Spleen (tissue), 11 donors: Measurements from ENCODE around the gene GRIN3A. TPM values are rescaled to one million over a fixed set of nuclear protein-coding genes. Genes with fewer than 3 reads are reported as not detected.

Experiments used
- DNase-seq: peaks from one replicate; pipeline ENCODE4 v3.0.0-alpha.2; 2020
- H3K27ac ChIP-seq, 8 donors: fragments of 200-600 bp; sonication (generic) in 7 of 8; 1 replicate in 4 of 8; 2 replicates in 4 of 8; pipeline versions ENCODE4 v1.5.0 to v1.8.0; 2016 to 2021; ENCODE audit warnings: inconsistent platforms in 4 of 8, mild to moderate bottlenecking in 4 of 8, moderate library complexity in 1 of 8
- H3K27me3 ChIP-seq, 7 donors: fragments of 200-600 bp; sonication (generic) in 6 of 7; replicated peaks in 1 of 7; 1 replicate in 4 of 7; 2 replicates in 3 of 7; pipeline versions ENCODE4 v1.5.0 to v1.8.0; 2016 to 2021; ENCODE audit warnings: inconsistent platforms in 3 of 7, mild to moderate bottlenecking in 1 of 7
- H3K36me3 ChIP-seq, 6 donors: fragments of 200-600 bp; sonication (generic) in 5 of 6; 1 replicate in 4 of 6; 2 replicates in 2 of 6; pipeline versions ENCODE4 v1.5.0 to v1.8.0; 2016 to 2021; ENCODE audit warnings: inconsistent platforms in 2 of 6
- H3K4me1 ChIP-seq, 6 donors: fragments of 200-600 bp; sonication (generic) in 5 of 6; 1 replicate in 3 of 6; 2 replicates in 3 of 6; pipeline versions ENCODE4 v1.5.0 to v1.8.0; 2016 to 2021; ENCODE audit warnings: inconsistent platforms in 3 of 6
- H3K4me3 ChIP-seq, 8 donors: fragments of 200-600 bp; sonication (generic) in 7 of 8; 1 replicate in 4 of 8; 2 replicates in 4 of 8; pipeline versions ENCODE4 v1.5.0 to v1.8.0; 2016 to 2021; ENCODE audit warnings: inconsistent platforms in 4 of 8, mild to moderate bottlenecking in 4 of 8, moderate library complexity in 2 of 8
- H3K9me3 ChIP-seq, 8 donors: fragments of 200-600 bp; sonication (generic) in 7 of 8; 1 replicate in 4 of 8; 2 replicates in 4 of 8; pipeline versions ENCODE4 v1.5.0 to v1.8.0; 2016 to 2021; ENCODE audit warnings: inconsistent platforms in 4 of 8
- CTCF ChIP-seq, 11 experiments: fragments of 200-600 bp in 7 of 11; fragments of 450-650 bp in 4 of 11; sonication (generic) in 4 of 11; IDR thresholded peaks in 8 of 11; conservative IDR thresholded peaks in 3 of 11; 1 replicate in 7 of 11; 2 replicates in 4 of 11; pipeline versions ENCODE4 v1.4.0 to v1.8.0; 2016 to 2021; ENCODE audit warnings: antibody characterized with exemption in 11 of 11, inconsistent platforms in 4 of 11, mild to moderate bottlenecking in 1 of 11
- POLR2A ChIP-seq, 3 donors: fragments of 450-650 bp; IDR thresholded peaks; one replicate each; pipeline ENCODE4 v1.5.1; 2017; ENCODE audit warnings: antibody characterized with exemption in 3 of 3, mild to moderate bottlenecking in 1 of 3
- POLR2AphosphoS5 ChIP-seq, 3 donors: sonication (generic); formaldehyde crosslinking; IDR thresholded peaks; one replicate each; pipeline ENCODE4 v1.5.1; 2017; ENCODE audit warnings: antibody characterized with exemption in 3 of 3
- WGBS, 5 donors: extraction: QIAGEN DNeasy Blood & Tissue Kit in 3 of 5; methylation state at CpG; one replicate each; pipeline versions ENCODE4 v1.1.5 to v1.1.7; 2013 to 2018; 5-methylcytosine and 5-hydroxymethylcytosine counted together
- intact Hi-C: fragments of 100-400 bp; cut with DNase I; formaldehyde crosslinking; loops from one replicate; pipeline ENCODE4 v1.15.0; 2023; ENCODE audit warnings: low total_unique reads
- polyA plus RNA-seq, 3 donors: library from polyadenylated mRNA; stranded (reverse); fragments of 200-250 nt; gene quantifications; one replicate each; pipeline ENCODE4 v1.2.1, GENCODE V29; 2013
- total RNA-seq, 7 donors: library from RNA; depleted of rRNA in 3 of 7; stranded (reverse); fragments of >200 nt in 3 of 7; fragmentation: NEBNext Ultra II Directional in 4 of 7; extraction: Animal tissue kit (Norgen Biotek cat#: 25700) in 4 of 7; gene quantifications; one replicate each; pipeline versions ENCODE4 v1.1.0 to v1.2.1, GENCODE V29; 2016 to 2021
- donor health status: healthy with polysubstance abuse.
- donor health status: DM: no; HTN: no; CAD: no; lungs with moderate emphysema.
- donor health status: DM: no; HTN: no; CAD: no.
- donor health status: Bipolar disorder and iron deficiency.
- donor health status: healthy.
- donor health status: DM: no; HTN: no; CAD: no.
- donor health status: DM: yes; HTN: yes; CAD: no.

GRIN3A gene
- total and polyA plus RNA-seq, 10 donors = 0.07 to 1.6 (median 0.75) TPM

GRCh38 chr9:101635473-101635872, 103.0 kb downstream of the GRIN3A start:
- H3K4me1 ChIP-seq = no peaks in the 10 kb centered on the region
- WGBS, 5 donors = 84 to 95% (median 91%) methylated on average over 1 of the region's 1 CpG
- no peak for TF ChIP-seq POLR2AphosphoS5 (IDR thresholded peaks at IDR 0.05)
- TF ChIP-seq POLR2A (IDR thresholded peaks at IDR 0.05) = no peak
- no peak for TF ChIP-seq CTCF (IDR thresholded peaks at IDR 0.05 in 8 of 11, conservative IDR thresholded peaks at IDR 0.05 in 3 of 11)

GRCh38 chr9:101634741-101635409, 103.6 kb downstream of the GRIN3A start:
- DNase-seq = no peak
- no peaks in the 10 kb centered on the region for H3K4me1 ChIP-seq
- intact Hi-C loops = no loop called here
- no peaks in the 10 kb centered on the region for H3K27me3 ChIP-seq
- no peaks in the 10 kb centered on the region for H3K9me3 ChIP-seq
- H3K36me3 ChIP-seq = no peaks in the 10 kb centered on the region
- no peak for TF ChIP-seq POLR2AphosphoS5 (IDR thresholded peaks at IDR 0.05)
- no peak for TF ChIP-seq CTCF (IDR thresholded peaks at IDR 0.05 in 8 of 11, conservative IDR thresholded peaks at IDR 0.05 in 3 of 11)
- no peak for TF ChIP-seq POLR2A (IDR thresholded peaks at IDR 0.05)
- H3K4me3 ChIP-seq = no peak overlapping the region
- WGBS, 5 donors = 68 to 80% (median 71%) methylated on average over 4 of the region's 4 CpGs
- no peak overlapping the region for H3K27ac ChIP-seq

More at GRCh38 chr9:101635473-101635872, 103.0 kb downstream of the GRIN3A start:
- Histone ChIP-seq H3K9me3 (no peaks in the 10 kb centered on the region), H3K27me3 (no peaks in the 10 kb centered on the region), H3K27ac (no peak overlapping the region), H3K36me3 (no peaks in the 10 kb centered on the region), H3K4me3 (no peak overlapping the region)
- intact Hi-C loops = no loop called here
- no peak for DNase-seq

GRCh38 chr9:101632611-101633010, 105.8 kb downstream of the GRIN3A start:
- no peaks in the 10 kb centered on the region for H3K9me3 ChIP-seq
- intact Hi-C loops = no loop called here
- DNase-seq = no peak
- no peaks in the 10 kb centered on the region for H3K27me3 ChIP-seq
- no peaks in the 10 kb centered on the region for H3K4me1 ChIP-seq
- 83 to 94% (median 89%) methylated on average over 1 of the region's 1 CpG for WGBS, 5 donors
- H3K4me3 ChIP-seq = no peak overlapping the region
- TF ChIP-seq POLR2AphosphoS5 (IDR thresholded peaks at IDR 0.05) = no peak
- TF ChIP-seq POLR2A (IDR thresholded peaks at IDR 0.05) = no peak
- TF ChIP-seq CTCF (IDR thresholded peaks at IDR 0.05 in 8 of 11, conservative IDR thresholded peaks at IDR 0.05 in 3 of 11) = no peak
- no peak overlapping the region for H3K27ac ChIP-seq
- no peaks in the 10 kb centered on the region for H3K36me3 ChIP-seq

- intact Hi-C loops = no loop called here
- Histone ChIP-seq H3K27ac (no peak overlapping the region), H3K4me1 (no peaks in the 10 kb centered on the region), H3K4me3 (no peak overlapping the region), H3K27me3 (no peaks in the 10 kb centered on the region), H3K9me3 (no peaks in the 10 kb centered on the region), H3K36me3 (no peaks in the 10 kb centered on the region)
- no peak for TF ChIP-seq POLR2AphosphoS5 (IDR thresholded peaks at IDR 0.05)
- TF ChIP-seq POLR2A (IDR thresholded peaks at IDR 0.05) = no peak
- WGBS, 5 donors = 39 to 70% (median 56%) methylated on average over 2 of the region's 2 CpGs
- DNase-seq = no peak
Measured at GRCh38 chr9:101631892-101632291, 106.6 kb downstream of the GRIN3A start.
